HG03135 (cell line): ENCODE measurements around the gene LRRC45.
"Not testable (repeated sequence)": the region's sequence is repeated elsewhere in the genome, so short reads cannot be mapped to it uniquely, and the experiment has no call there.

Experiments used
- ATAC-seq: cut with Tn5 transposase; IDR thresholded peaks from one replicate; pipeline ENCODE4 v1.9.1; 2021; ENCODE audit warnings: mild to moderate bottlenecking, moderate library complexity; ENCODE audit not compliant: unreplicated experiment

The LRRC45 gene

DNA sequence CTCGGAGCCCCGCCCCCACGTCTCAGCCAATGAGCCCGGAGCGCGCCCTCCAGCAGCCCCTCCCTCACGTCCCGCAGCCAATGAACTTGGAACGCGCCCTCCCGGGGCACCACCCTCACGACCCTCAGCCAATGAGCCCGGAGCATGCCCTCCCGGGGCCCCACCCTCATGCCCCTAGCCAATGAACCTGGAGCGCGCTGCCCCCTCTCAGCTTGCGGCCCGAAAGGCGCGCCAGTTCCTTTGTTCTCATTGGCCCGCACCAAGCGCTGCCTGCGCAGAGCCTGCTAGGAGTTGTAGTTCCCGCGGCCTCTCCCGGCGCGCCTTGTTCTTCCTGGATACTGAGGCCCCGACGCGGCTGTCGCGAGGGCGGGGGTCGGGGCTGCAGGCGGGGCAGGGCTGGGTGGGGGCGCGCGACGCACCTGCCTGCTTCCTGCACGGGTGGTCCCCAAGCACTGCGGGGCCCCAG lies at the start of gene LRRC45:
TSS of gene LRRC45 (plus strand) at position 325 of the 466 bp plus-strand sequence. CDS start 339 bp downstream, outside the sequence.
- ATAC-seq: peak; percentile 82

GRCh38 chr17:81973432-81973831 lies 49.7 kb upstream of the LRRC45 start:
- no peak for ATAC-seq

DNA sequence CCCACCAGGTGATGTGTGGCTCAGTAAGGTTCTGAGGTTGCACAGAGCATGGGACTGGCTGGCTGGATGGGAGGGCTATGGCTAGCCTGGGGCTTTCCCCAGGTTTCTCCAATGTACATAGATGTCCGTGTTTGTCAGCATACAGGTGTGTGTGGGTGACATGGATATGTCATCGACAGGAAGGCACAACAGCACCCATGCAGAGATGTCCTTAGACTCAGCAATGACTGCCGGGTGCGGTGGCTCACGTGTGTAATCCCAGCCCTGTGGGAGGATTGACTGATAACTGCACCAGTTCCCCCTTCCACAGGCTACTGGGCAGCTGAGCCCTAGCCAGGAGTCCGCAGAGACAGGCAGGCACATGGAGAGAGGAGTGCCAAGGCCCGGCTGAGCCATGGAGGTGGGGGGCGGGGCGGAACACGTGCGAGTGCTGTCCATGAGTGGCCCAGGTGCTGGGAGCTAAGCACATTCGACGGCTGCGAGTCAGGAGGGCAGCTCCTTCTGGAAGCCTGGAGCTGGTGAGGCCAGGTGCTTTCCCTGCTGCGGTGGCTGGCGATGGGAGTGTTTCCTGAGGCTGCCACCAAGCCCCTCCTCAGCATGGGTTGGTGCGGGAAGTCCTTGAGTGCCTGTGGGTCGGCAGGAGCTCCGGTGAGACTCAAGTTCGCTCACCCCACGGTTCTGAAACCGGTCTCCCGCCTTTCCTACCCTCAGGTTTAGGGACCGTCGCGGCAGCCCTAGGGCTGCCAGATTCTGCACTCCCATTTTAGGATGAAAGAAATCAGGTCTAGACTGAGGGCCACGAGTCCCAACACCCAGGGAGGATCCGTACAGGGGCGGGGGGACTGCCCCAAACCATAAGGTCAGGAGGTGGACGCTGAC lies 46.5 kb upstream of the LRRC45 start:
- ATAC-seq: peak; percentile 2

GRCh38 chr17:81977211-81977808 lies 45.8 kb upstream of the LRRC45 start, which contains the start of gene ASPSCR1:
Gene ASPSCR1, plus strand, starts transcription at chr17:81977629. Its CDS starts 18 bp downstream, at chr17:81977647.
- ATAC-seq: peak; percentile 81

GRCh38 chr17:81978524-81979298 lies 44.4 kb upstream of the LRRC45 start:
- no peak for ATAC-seq

- ATAC-seq: no peak
These were observed 43.0 kb upstream of the LRRC45 start for GRCh38 chr17:81980122-81980521.

- ATAC-seq: no peak
These were observed 42.3 kb upstream of the LRRC45 start for GRCh38 chr17:81980707-81981343.

DNA sequence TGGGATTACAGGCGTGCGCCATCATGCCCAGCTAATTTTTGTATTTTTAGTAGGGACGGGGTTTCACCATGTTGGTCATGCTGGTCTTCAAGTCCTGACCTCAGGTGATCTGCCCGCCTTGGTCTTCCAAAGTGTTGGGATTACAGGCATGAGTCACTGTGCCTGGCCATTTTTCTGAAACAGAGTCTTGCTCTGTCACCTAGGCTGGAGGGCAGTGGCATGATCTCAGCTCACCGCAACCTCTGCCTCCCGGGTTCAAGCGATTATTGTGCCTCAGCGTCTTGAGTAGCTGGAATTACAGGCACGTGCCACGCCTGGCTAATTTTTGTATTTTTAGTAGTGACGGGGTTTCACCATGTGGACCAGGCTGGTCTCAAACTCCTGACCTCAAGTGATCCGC lies 41.6 kb upstream of the LRRC45 start:
- not testable (repeated sequence) for ATAC-seq

DNA sequence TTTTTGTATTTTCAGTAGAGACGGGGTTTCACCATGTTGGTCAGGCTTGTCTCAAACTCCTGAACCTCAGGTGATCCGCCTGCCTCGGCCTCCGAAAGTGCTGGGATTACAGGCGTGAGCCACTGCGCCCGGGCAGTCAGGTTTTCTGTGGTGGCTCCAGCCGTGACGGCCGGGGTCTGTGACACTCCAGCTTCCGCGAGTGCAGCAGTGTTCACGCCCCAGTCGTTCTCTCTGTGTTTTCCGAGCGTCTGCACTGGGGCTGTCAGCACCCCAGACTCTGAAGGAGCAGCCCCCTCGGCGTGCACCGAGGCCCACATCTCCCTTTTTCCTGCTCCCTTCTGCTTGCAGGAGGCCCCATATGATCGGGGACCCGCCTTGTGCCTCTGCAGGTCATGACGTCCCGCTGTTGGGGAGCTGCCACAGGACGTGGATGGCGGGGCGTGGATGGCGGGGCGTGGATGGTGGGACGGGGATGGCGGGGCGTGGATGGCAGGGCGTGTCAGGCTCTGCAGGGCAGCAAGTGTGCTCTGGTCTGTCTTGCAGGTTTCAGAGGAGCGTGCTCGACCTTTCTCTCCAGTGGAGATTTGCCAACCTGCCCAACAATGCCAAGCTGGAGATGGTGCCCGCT lies 40.0 kb upstream of the LRRC45 start:
- no peak for ATAC-seq

GRCh38 chr17:81983639-81984373 lies 39.3 kb upstream of the LRRC45 start:
- no peak for ATAC-seq

GRCh38 chr17:81984773-81985410 lies 38.2 kb upstream of the LRRC45 start:
- ATAC-seq: no peak

DNA sequence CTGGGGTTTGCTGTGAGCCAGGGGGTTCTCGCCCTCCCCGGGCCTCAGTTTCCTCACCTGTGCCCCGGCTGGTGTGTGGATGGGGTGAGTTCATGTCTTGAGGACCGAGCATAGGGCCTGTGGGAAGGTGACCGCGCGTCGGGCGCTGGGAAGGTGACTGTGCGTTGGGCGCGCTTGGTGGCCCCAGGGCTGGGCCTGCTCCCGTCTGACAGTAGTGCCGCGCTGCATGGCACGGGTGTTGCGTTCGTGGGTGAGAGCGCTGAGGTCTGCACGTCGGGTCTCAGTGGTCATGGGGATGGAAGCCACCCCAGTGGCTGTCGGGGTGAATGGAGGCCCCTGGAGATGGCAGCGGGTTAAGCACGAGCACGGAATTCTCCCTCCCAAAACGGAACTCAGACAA lies 36.5 kb upstream of the LRRC45 start:
- no peak for ATAC-seq

DNA sequence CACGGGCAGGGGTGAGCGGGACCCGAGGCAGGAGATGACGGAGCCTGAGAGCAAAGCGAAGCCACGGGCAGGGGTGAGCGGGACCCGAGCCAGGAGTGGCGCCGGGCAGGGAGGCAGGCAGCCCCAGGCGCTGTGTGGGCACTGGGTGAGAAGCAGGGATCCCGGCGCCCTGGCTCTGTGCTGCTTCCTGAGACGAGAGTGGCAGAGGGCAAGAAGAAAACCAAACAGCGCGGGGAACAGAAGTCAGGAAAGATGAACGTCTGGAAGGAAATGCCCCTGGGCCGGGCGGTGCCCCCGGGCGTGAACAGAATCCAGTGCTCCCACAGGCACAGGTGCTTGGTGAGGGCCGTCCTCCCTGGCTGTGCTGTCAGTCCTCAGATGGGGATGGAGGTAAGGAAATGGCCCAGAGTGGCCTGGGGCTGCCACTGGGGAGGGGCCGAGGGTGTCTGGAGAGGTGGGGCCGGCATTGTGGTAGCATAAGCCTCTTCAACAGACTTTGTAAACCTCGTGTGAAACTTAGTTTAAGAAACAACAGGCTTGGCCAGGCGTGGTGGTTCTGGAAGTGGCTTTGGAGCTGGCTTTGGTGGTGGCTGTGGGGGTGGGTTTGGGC lies 35.8 kb upstream of the LRRC45 start:
- no peak for ATAC-seq

DNA sequence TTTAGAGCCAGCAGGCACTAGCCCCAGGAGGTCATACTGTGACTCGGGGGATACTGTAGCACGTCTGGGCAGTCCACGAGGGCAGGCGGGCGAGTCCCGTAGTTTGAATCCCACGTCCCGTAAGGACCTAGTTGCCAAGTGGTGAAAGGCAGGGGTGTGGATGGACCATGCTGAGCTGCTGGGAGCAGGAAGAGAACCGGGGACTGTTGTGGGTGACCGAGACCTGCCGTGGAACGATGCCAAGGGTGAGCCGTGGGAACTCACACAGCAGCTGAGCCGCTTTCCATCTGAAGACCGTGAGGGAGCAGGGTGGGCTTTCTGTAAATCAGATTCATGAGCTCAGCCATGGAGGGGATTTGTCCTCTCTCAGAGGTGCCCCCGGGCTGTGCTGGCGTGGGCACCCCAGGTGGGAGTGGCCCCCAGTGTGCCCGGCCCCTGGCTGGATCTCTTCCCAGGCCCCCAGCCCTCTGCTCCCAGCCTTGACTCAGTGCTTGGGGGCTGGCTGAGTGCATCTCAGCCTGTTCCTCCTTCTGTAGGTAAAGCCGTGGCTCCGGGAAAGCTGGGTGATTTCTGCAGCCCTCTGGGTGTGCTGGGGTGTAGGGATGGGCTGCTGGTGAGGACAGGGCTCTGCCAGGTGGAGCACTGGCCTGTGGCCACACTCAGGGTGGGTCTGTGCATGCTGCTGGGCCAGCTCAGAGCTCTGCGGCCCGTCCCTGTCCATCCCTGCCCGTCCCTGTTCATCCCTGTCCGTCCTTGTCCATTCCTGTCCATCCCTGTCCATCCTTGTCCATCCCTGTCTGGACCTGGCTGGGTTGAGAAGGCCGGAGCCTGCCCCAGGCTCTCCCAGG lies 32.0 kb upstream of the LRRC45 start:
- no peak for ATAC-seq

GRCh38 chr17:81991684-81992305 lies 31.3 kb upstream of the LRRC45 start:
- ATAC-seq: no peak

DNA sequence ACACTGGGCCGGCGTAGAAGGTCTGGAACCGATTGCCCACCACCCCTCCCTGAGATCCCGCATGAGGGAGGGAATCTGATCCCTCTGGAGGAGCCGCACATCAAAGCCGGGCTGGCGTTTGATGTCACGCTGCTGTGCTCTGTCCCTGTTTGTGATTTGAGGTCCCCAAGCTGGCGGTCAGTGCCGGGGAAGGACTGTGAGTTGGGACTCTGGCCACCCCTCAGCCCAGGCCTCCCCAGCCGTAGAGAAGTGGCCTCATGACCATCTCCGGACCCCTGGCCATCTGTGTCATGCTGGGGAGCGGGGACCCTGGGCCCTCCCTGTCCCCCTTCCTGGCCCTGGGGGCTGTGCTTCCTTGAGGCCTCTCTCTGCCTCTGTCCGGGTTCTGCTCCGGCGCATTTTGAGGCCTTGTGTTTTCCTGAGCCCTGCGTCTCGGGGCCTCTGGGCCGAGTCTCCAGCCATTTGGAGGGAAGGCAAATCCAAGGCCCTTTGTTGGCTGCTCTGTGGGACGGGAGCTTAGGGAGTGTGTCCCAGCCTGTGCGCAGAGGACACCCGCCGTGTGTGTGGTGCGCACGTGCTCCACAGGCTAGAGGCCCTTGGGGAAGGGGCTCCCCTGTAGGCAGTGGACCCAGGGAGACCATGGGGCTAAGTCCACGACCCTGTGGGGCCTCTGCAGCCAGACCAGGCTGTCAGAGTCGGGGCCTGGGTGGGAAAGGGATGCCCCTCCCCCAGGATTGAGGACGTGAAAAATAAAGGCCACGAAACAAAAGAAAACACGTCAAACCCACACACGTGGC lies 30.6 kb upstream of the LRRC45 start:
- no peak for ATAC-seq
